CD4-positive, alpha-beta T cell (primary cell): ENCODE results near the gene TTC34. TPM values are rescaled to one million over a fixed set of nuclear protein-coding genes. Genes with fewer than 3 reads are reported as not detected.

Source experiments
- ATAC-seq: fragments of 200-7000 bp; cut with Tn5 transposase; one replicate; pipeline ENCODE4 v1.10.0; 2022; ENCODE audit warnings: mild to moderate bottlenecking; ENCODE audit not compliant: poor library complexity
- CTCF ChIA-PET: fragments of 350-600 bp; sonication (Branson Sonifier 250); formaldehyde crosslinking; loops from one replicate; lab custom pipeline; 2021; ENCODE audit warnings: antibody characterized with exemption, inconsistent platforms; lab: Charles Lee
- POLR2A ChIA-PET: fragments of 350-600 bp; sonication (Branson Sonifier 250); formaldehyde crosslinking; loops from one replicate; lab custom pipeline; 2021; ENCODE audit warnings: antibody characterized with exemption, inconsistent platforms; lab: Charles Lee
- DNase-seq, 14 experiments: peaks; one replicate each; pipeline ENCODE4 v3.0.0-alpha.2; 2013 to 2020; ENCODE audit warnings: mixed read lengths in 2 of 14
- H3K27ac ChIP-seq, 2 donors: one replicate each; pipeline versions ENCODE4 v1.5.1 to v1.7.0; 2013; ENCODE audit warnings: low read length in 2 of 2, low read depth in 1 of 2, mild to moderate bottlenecking in 1 of 2
- H3K27me3 ChIP-seq, 2 experiments: 1 replicate in 1 of 2; 2 replicates in 1 of 2; pipeline versions ENCODE4 v1.6.1 to v1.7.0; 2013; ENCODE audit warnings: low read length in 2 of 2, control low read depth in 1 of 2, mild to moderate bottlenecking in 1 of 2, moderate library complexity in 1 of 2; ENCODE audit not compliant: insufficient read depth in 2 of 2, control insufficient read depth in 1 of 2
- H3K36me3 ChIP-seq: one replicate; pipeline ENCODE4 v1.6.1; 2013; ENCODE audit warnings: low read length, control low read depth; ENCODE audit not compliant: insufficient read depth
- H3K4me1 ChIP-seq: one replicate; pipeline ENCODE4 v1.6.1; 2013; ENCODE audit warnings: low read length, control low read depth; ENCODE audit not compliant: insufficient read depth
- H3K4me3 ChIP-seq: one replicate; pipeline ENCODE4 v1.5.1; 2013; ENCODE audit warnings: mild to moderate bottlenecking, low read length, moderate library complexity
- H3K9me3 ChIP-seq, 2 experiments: 1 replicate in 1 of 2; 2 replicates in 1 of 2; pipeline versions ENCODE4 v1.6.1 to v1.7.0; 2013; ENCODE audit warnings: low read length in 2 of 2, mild to moderate bottlenecking in 2 of 2, control low read depth in 1 of 2, moderate library complexity in 1 of 2; ENCODE audit not compliant: control insufficient read depth in 1 of 2, insufficient read depth in 1 of 2
- H3K27ac Mint-ChIP-seq: one replicate; pipeline ENCODE4 v1.8.0; 2020; ENCODE audit warnings: mixed read lengths
- H3K27me3 Mint-ChIP-seq: one replicate; pipeline ENCODE4 v1.8.0; 2021; ENCODE audit warnings: mixed read lengths
- H3K36me3 Mint-ChIP-seq: one replicate; pipeline ENCODE4 v1.8.0; 2021; ENCODE audit warnings: low read depth, mixed read lengths
- H3K4me1 Mint-ChIP-seq: one replicate; pipeline ENCODE4 v1.8.0; 2021; ENCODE audit warnings: low read depth, mixed read lengths
- H3K4me3 Mint-ChIP-seq: one replicate; pipeline ENCODE4 v1.8.0; 2020; ENCODE audit warnings: mild to moderate bottlenecking, mixed read lengths
- H3K9me3 Mint-ChIP-seq: one replicate; pipeline ENCODE4 v1.8.0; 2020; ENCODE audit warnings: mixed read lengths
- CTCF ChIP-seq: fragments of 200-600 bp; IDR thresholded peaks from one replicate; pipeline ENCODE4 v1.8.0; 2022; ENCODE audit warnings: antibody characterized with exemption, mild to moderate bottlenecking
- intact Hi-C, 2 experiments: fragments of 100-400 bp; cut with DNase I in 1 of 2; cut with micrococcal nuclease in 1 of 2; formaldehyde crosslinking; loops; one replicate each; pipeline versions ENCODE4 v1.15.1 to v1.9.0; 2023 to 2025; cut with DNase I, micrococcal nuclease
- total RNA-seq, 174 experiments: library from RNA in 2 of 174; stranded (reverse) in 2 of 174; gene quantifications; one replicate each; pipeline ENCODE4 v1.2.3 and lab custom pipeline; 2021 to 2026

The TTC34 gene
- total RNA-seq, 2 experiments from 2014 or later, result 1.3 TPM

GRCh38 chr1:2633366-2633935, 168.0 kb downstream of the TTC34 start:
- ATAC-seq (no peak), DNase-seq (no peak)
- peaks cover 13% of the 10 kb centered on the region in 2 experiments for H3K27me3 ChIP-seq
- peaks cover 8% of the 10 kb centered on the region for H3K4me1 ChIP-seq
- CTCF ChIA-PET, result no interaction called here
- Mint-ChIP-seq H3K27ac (no peak overlapping the region), H3K4me1 (no peaks in the 10 kb centered on the region), H3K27me3 (peaks cover 26% of the 10 kb centered on the region), H3K4me3 (no peak overlapping the region), H3K36me3 (no peaks in the 10 kb centered on the region), H3K9me3 (no peaks in the 10 kb centered on the region)
- peaks cover 0 to 41% of the 10 kb centered on the region in 2 experiments for H3K9me3 ChIP-seq
- TF ChIP-seq CTCF, result no peak
- intact Hi-C loops, result loop anchor here in 1 of 2 experiments (5.0 kb wide), 1 partner anchor 859 kb away; no protein-coding TSS in a partner anchor
- H3K4me3 ChIP-seq, result no peak overlapping the region
- POLR2A ChIA-PET, result interaction anchor here (0.6 kb wide), 1 partner anchor 218 kb away, joined by 3 read pairs; no protein-coding TSS in a partner anchor
- H3K36me3 ChIP-seq, result no peaks in the 10 kb centered on the region
- H3K27ac ChIP-seq, result no peak overlapping the region

GRCh38 chr1:2632561-2633361, 168.7 kb downstream of the TTC34 start, which contains the start of gene MMEL1:
Gene MMEL1, minus strand, starts transcription at chr1:2633016. Its CDS starts 3,532 bp downstream, at chr1:2629484.
- Mint-ChIP-seq H3K27ac (no peak within 1 kb of the TSS), H3K9me3 (no peaks in the 10 kb centered on the region)
- DNase-seq, result no peak

GRCh38 chr1:2632051-2632430, 169.5 kb downstream of the TTC34 start:
- H3K27ac Mint-ChIP-seq, result no peak overlapping the region
- no peak for DNase-seq
- no peaks in the 10 kb centered on the region for H3K36me3 Mint-ChIP-seq

More at GRCh38 chr1:2632561-2633361, 168.7 kb downstream of the TTC34 start, which contains the start of gene MMEL1:
- Histone ChIP-seq H3K36me3 (no peaks in the 10 kb centered on the region), H3K27me3 (peaks cover 20% of the 10 kb centered on the region in 2 experiments), H3K4me1 (peaks cover 15% of the 10 kb centered on the region), H3K4me3 (no peak within 1 kb of the TSS), H3K27ac (no peak within 1 kb of the TSS), H3K9me3 (peaks cover 0 to 47% of the 10 kb centered on the region in 2 experiments)
- ATAC-seq, result no peak
- Mint-ChIP-seq H3K4me1 (no peaks in the 10 kb centered on the region), H3K4me3 (no peak within 1 kb of the TSS), H3K36me3 (no peaks in the 10 kb centered on the region), H3K27me3 (peaks cover 27% of the 10 kb centered on the region)
- ChIA-PET CTCF (no interaction called here), POLR2A (no interaction called here)
- intact Hi-C loops, result loop anchor here in 1 of 2 experiments (5.0 kb wide), 1 partner anchor 860 kb away; no protein-coding TSS in a partner anchor
- TF ChIP-seq CTCF, result no peak

More at GRCh38 chr1:2632051-2632430, 169.5 kb downstream of the TTC34 start:
- Mint-ChIP-seq H3K27me3 (peaks cover 34% of the 10 kb centered on the region), H3K4me3 (no peak overlapping the region), H3K9me3 (no peaks in the 10 kb centered on the region), H3K4me1 (no peaks in the 10 kb centered on the region)
- peaks cover 0 to 44% of the 10 kb centered on the region in 2 experiments for H3K9me3 ChIP-seq
- POLR2A ChIA-PET, result no interaction called here
- H3K27ac ChIP-seq, result no peak overlapping the region
- no peak for TF ChIP-seq CTCF
- no peak for ATAC-seq
- H3K27me3 ChIP-seq, result peaks cover 25 to 27% of the 10 kb centered on the region in 2 experiments
- intact Hi-C loops, result loop anchor here in 1 of 2 experiments (5.0 kb wide), 1 partner anchor 860 kb away; no protein-coding TSS in a partner anchor
- CTCF ChIA-PET, result no interaction called here
- H3K36me3 ChIP-seq, result no peaks in the 10 kb centered on the region
- peaks cover 16% of the 10 kb centered on the region for H3K4me1 ChIP-seq
- H3K4me3 ChIP-seq, result no peak overlapping the region
